Cortex of kidney (tissue), 1 donor: ENCODE results near the gene PTPRJ.

ENCODE experiments used
- DNase-seq: peaks from one replicate; lab custom pipeline; 2025; lab: John Stamatoyannopoulos, UW

Gene PTPRJ

GRCh38 chr11:47969401-47969800 is 11.0 kb upstream of the PTPRJ start:
- no peak for DNase-seq

GRCh38 chr11:47971501-47971900 is 8.9 kb upstream of the PTPRJ start:
- DNase-seq = no peak

GRCh38 chr11:47973173-47973572 is 7.2 kb upstream of the PTPRJ start:
- DNase-seq = no peak

- DNase-seq = no peak
Measured at GRCh38 chr11:47976931-47977330, 3.4 kb upstream of the PTPRJ start.

- no peak for DNase-seq
Measured at GRCh38 chr11:47977623-47978022, 2.7 kb upstream of the PTPRJ start.

- DNase-seq = no peak
Measured at GRCh38 chr11:47979378-47980087, 826 bp upstream of the PTPRJ start.

- DNase-seq = no peak
Measured at GRCh38 chr11:47980907-47981621, 705 bp downstream of the PTPRJ start.

GRCh38 chr11:47981667-47982404 is 1.5 kb downstream of the PTPRJ start:
- DNase-seq = no peak

GRCh38 chr11:47982616-47983015 is 2.3 kb downstream of the PTPRJ start:
- no peak for DNase-seq

GRCh38 chr11:47983464-47984397 is 3.4 kb downstream of the PTPRJ start:
- DNase-seq = no peak

- DNase-seq = no peak
Measured at GRCh38 chr11:47986219-47986618, 5.9 kb downstream of the PTPRJ start.

GRCh38 chr11:47986742-47987141 is 6.4 kb downstream of the PTPRJ start:
- no peak for DNase-seq

GRCh38 chr11:47987310-47987709 is 7.0 kb downstream of the PTPRJ start:
- no peak for DNase-seq

- DNase-seq = no peak
Measured at GRCh38 chr11:47987781-47988180, 7.4 kb downstream of the PTPRJ start.

- no peak for DNase-seq
Measured at GRCh38 chr11:47989779-47990178, 9.4 kb downstream of the PTPRJ start.

GRCh38 chr11:47991266-47991830 is 11.0 kb downstream of the PTPRJ start:
- no peak for DNase-seq

- DNase-seq = no peak
Measured at GRCh38 chr11:47991894-47992293, 11.5 kb downstream of the PTPRJ start.

GRCh38 chr11:47992959-47993820 is 12.8 kb downstream of the PTPRJ start:
- no peak for DNase-seq

- no peak for DNase-seq
Measured at GRCh38 chr11:47994417-47994816, 14.1 kb downstream of the PTPRJ start.

- DNase-seq = no peak
Measured at GRCh38 chr11:47995360-47995769, 15.0 kb downstream of the PTPRJ start.
